EL (cell line): Measurements from ENCODE around the gene TPO.
"Not testable (repeated sequence)": the region's sequence is repeated elsewhere in the genome, so short reads cannot be mapped to it uniquely, and the experiment has no call there.

ENCODE experiments used
- DNase-seq: peaks from one replicate; pipeline ENCODE4 v3.0.0-alpha.2; 2016

The TPO gene

DNA sequence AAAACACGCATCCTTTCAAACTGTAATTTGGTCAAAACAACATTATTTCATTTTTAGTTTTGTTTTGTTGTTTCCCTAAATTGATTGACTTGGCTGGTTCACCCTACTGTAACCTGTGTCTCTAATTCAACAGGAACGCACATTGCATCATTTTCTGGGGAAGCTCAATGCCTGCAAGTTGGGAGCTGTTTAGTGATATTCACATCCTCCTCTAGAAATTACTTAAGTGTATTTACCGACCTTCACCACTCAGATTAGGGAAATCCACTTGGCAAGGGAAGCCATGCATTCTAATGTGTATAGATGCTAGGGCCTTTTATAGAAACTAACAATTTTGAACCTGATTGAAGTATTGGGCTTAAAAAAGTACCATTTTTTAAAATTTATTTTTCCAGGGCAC lies 7.3 kb upstream of the TPO start:
- DNase-seq: no peak

- no peak for DNase-seq
Observed at GRCh38 chr2:1406434-1406833, 6.8 kb upstream of the TPO start.

DNA sequence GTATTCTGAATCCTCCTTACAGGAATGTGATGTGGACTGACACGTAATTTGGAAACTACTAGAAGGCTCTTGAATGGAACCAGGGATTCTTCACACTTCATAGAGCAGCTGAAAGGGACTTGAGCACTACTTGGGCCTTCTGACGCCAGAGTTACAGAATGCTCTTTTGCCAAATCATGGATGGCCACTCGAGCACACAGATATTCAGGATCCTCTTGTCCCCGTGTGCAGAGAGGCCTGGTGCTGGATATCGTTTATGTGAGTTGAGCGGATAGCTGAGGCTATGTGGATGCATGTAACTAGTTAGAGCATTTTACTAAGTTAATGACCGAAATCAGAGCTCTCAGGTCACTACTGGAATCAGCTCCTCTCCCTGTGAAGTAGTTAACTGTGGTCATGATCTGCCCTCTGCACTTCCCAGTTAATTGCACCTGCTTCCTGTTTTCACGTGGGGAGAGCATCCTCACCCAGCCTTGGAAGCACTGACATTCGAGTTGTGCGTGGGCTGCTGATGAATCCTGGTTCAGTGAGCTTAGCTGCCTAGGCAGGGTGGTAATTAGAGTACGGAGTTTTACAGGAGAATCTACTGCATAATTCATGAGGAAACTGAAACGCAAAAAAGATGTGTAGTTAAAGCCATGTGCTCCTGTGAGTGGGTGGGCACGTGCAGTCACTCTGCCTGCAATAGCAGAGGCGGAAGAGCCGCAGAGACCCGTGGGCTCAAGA lies 5.2 kb upstream of the TPO start:
- DNase-seq: no peak

- no peak for DNase-seq
Observed at GRCh38 chr2:1414121-1414520, 858 bp downstream of the TPO start.

GRCh38 chr2:1414901-1415300 lies 1.6 kb downstream of the TPO start:
- DNase-seq: not testable (repeated sequence)

GRCh38 chr2:1415501-1415900 lies 2.2 kb downstream of the TPO start:
- DNase-seq: no peak

GRCh38 chr2:1418566-1418965 lies 5.3 kb downstream of the TPO start:
- DNase-seq: no peak

- no peak for DNase-seq
Observed at GRCh38 chr2:1420746-1421480, 7.7 kb downstream of the TPO start.

DNA sequence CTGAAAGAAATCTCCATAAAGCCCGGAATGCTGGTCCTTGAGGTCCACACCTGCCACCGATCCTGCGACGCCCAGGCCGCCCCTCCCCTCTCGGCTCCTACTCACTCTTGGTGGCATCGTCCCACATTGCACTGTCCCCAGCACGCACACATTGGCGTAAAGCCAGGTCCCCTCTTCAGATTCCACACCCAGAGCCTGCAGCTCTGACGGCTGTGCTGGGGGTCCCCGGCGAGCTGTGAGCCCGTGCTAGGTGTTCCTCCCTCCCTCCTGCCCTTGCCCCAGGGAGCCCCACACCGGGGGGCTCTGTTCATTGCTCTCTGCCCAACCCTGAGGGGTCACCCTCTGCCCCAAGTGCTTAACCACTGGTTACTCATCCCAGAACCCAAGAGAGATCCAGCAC lies 8.5 kb downstream of the TPO start:
- no peak for DNase-seq

DNA sequence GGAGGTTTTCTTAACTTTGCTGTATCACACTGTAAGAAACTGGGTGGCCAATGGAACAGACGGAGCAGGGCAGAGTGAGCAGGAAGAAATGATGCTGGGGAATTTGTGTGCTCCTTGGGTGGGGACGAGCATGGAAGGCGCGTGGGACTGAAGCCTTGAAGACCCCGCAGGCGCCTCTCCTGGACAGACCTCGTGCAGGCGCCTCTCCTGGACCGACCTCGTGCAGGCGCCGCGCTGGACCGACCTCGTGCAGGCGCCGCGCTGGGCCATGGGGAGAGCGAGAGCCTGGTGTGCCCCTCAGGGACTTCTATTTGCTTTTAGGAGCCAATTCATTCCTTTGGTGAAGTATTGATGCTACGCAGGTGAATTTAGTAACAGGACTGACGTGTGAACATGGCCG lies 8.9 kb downstream of the TPO start:
- no peak for DNase-seq

GRCh38 chr2:1422716-1423285 lies 9.5 kb downstream of the TPO start:
- DNase-seq: no peak

GRCh38 chr2:1427086-1427485 lies 13.8 kb downstream of the TPO start:
- no peak for DNase-seq

GRCh38 chr2:1429895-1430294 lies 16.6 kb downstream of the TPO start:
- DNase-seq: no peak

DNA sequence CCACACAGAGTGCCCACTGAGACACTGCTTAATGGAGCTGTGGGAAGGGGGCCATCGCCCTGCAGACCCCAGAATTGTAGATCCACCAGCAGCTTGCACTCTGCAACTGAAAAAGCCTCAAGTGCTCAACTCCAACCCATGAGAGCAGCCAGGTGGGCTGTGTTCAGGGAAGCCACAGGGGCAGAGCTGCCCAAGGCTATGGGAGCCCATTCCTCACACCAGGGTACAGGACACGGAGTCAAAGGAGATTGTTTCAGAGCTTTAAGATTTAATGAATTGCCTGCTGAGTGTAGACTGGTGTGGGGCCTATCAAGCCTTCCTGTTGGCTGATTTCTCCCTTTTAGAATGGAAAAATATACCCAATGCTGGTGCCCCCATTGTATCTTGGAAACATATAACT lies 17.2 kb downstream of the TPO start:
- DNase-seq: no peak

GRCh38 chr2:1431886-1432400 lies 18.7 kb downstream of the TPO start:
- no peak for DNase-seq

- no peak for DNase-seq
Observed at GRCh38 chr2:1432726-1433125, 19.5 kb downstream of the TPO start.

- no peak for DNase-seq
Observed at GRCh38 chr2:1436369-1436768, 23.1 kb downstream of the TPO start.

DNA sequence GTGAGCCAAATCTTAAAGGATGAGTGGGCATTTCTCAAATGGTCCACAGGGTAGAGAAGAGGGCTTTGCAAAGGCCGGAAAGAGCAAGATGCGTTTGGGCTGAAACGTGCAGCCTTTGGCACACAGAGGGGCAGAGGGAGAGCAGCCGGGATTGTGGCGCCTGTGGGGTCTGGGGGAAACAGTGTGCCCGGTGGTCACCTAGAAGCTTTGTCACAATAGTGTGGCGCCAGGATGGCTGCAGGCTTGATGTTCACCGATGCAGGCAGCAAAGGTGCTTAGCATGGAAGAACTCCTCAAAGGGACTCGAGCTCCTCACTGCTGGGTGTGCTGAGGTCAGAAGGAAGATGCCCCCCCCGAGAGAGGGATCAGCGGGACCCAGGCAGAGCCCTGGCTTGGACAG lies 23.8 kb downstream of the TPO start:
- no peak for DNase-seq

- DNase-seq: no peak
Observed at GRCh38 chr2:1437537-1437936, 24.3 kb downstream of the TPO start.

DNA sequence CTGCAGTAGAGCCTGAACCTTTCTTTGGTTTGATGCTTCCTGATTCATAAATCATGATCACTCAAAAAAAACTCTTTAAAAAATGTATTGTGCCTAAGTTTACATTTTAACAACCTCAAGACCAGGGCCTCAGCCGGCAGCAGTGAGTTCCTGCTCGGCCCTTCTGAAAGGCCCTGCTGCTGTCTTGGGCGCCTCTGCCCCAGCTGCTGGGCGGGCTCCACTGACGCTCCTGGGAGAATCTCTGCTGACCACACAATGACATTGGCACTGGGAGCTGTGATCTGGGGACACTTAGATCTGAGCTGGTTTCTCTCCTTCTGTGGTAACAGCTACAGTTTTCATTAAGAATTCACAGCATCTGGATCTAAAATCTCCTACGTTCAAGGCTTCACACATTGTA lies 25.7 kb downstream of the TPO start:
- no peak for DNase-seq

- no peak for DNase-seq
Observed at GRCh38 chr2:1440581-1440980, 27.3 kb downstream of the TPO start.

- DNase-seq: peak; percentile 12
Observed at GRCh38 chr2:1446301-1446700, 33.0 kb downstream of the TPO start.

DNA sequence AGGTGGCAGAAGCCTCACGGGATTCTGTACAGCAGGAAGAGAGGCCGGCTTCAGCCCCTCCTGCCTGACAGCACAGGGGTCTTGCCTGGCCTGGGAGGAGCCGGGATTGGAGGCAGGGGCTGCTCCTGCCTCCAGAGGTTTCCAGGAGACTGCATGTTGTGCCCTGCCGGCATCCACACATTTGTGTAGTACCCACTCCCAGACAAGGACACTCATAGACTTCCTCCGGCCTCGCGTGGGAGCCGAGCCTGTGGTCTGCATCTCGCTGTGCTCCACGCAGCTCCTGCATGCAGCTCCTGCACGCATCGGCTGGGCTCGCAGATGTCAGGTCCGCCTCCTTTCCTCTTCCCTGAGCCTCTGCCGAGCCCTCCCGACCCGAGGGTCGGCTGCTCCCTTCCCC lies 34.7 kb downstream of the TPO start:
- DNase-seq: no peak

DNA sequence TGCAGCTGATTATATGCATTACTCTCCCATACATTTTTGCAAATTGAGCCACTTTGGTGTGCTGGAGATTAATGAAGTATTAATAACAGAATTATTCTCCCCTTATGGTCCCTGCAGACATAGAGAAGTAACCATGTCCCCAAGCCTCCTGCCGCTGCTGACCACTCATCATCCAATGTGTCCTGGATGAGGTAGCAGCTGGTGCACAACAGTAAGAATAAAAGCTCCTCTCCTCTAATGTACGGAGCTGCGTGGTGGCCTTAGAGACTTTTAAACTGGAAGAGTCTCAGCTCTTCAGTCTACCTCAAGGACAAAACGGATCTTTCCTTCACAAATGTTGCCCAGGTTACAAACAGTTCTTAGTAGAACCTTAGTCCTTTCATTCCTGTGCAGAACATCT lies 37.7 kb downstream of the TPO start:
- DNase-seq: no peak
